Measurements from ENCODE around the gene CDH10.

Gene CDH10

DNA sequence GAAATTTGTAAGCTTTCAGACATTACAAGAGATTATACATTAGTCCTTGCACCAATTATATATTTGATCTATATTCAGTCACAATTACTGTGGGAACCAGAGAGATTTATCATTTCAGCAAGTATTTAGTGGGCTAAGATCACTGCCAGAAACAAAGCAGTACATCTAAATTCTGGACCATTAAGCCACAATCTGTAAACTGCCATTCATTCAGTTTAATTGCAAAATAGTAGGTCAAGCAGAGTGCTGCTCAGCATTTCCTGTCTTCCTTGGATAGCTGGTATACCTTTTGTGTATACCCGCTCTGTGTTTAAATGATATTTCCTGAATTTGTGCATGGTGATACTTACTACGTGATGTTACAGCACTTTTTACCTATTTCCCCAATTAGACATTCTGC lies 42.6 kb downstream of the CDH10 start:
- DNase-seq (ENCODE audit: low read depth in 2 of 2): no peak

DNA sequence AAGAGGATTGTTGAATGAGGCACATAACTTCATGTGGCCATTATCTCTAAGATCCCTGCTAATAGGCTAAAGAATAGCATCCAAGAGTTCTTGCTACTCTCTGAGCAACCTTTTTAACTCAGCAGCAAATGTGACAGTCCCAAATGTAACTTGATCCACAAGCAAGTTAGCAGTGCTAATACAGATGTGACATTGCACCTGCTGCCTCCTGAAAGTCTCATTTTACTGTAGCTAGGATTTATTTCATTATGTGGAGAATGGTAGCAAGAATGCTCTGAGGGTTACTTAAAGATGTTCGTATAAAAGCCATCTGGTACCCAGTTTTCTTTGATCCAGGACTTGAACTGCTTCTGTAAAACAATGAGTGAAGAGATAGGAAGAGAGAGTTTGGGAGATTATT lies 45.8 kb downstream of the CDH10 start:
- no peak for DNase-seq (ENCODE audit: low read depth in 2 of 2)

DNA sequence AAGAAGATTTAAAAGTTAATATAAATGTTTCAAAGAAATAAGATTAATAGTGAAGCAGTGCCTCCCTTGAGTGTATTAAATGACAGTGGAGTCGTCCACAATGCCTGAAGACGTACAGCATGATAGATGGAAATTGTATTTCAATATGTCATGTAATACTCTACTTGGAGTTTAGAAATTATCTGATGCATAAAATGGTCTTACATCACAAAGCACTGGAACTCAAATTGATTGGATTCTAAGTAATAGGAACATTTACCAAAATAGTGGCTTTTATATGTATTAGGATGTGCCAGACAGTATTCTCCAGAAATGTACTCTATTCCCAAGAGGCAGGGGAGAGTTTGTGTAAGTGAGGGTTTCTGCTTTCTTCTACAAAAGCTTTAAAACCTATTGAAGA lies 49.4 kb downstream of the CDH10 start:
- DNase-seq (ENCODE audit: low read depth in 2 of 2): no peak

DNA sequence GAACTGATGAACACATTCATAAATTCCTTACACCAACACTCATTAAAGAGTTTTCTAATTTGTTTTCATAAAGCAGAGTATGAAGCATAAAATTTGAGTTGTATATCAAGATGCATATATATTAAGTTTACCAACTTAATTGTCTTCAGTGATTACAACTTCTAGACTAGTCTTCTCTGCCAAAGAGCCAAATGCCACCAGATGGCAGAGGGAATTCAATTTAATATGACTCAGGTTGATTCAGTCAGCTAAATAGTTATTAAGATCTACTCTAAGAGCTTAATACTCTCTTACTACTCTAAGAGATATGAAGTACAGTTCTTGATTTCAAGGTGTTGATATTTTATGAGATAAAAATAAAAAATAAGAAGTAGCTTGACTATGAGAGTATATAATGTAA lies 53.4 kb downstream of the CDH10 start:
- DNase-seq (ENCODE audit: low read depth in 2 of 2): no peak

DNA sequence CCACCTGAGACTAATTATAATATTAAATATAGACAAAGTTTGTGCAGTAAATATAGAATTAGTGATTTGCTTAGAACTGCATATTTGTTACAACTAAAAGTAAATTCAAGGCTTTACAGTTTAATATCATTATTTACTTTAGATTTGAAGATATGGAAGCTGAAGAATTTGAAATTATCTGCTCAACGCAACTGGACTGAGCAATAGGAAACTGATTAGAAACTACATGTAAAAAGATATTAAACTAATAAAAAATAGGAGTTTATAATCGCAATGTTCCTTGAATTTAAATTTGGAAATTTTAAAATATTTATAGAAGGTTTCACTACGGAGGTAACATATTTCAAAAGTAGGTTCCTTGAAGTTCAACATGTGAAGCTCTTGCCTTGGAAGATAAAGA lies 55.2 kb downstream of the CDH10 start:
- no peak for DNase-seq (ENCODE audit: low read depth in 2 of 2)

DNA sequence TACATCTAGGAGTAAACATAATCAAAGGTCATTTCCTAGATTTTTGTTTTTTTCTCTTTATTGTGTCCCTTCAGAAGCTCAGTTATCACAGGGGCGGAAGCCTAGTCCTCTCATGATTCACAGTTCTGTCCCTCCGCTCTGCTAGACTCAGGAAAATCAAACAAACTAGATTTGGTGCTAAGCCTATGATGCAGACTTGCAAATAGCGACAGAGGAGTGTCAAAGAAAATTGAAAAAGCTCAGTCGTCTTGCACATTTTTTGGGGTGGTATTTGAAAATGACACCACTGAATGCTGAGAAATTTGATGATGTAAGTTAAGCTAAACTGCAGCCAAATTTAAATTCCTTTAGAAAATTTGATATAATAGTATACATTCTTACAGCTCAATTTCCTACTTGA lies 59.0 kb downstream of the CDH10 start:
- DNase-seq (ENCODE audit: low read depth in 2 of 2): no peak

DNA sequence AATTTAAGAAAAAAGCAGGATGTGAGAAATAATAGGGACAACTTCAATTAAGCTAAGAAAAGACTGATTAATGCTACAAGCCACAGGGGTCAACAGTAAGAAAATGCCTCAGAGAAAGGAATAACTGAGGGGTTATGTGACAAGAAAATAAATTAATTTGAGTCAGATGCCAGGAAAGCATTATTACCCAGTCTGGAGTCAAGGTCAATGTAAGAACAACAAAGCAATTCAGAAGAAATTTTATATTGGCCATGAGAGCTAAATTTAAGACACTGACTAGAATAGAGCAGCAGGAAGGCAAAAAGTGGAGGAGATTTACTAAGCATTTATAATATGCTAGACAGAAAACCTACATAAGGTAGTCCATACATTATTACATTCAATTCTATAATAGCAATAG lies 73.5 kb downstream of the CDH10 start:
- no peak for DNase-seq (ENCODE audit: low read depth in 2 of 2)

DNA sequence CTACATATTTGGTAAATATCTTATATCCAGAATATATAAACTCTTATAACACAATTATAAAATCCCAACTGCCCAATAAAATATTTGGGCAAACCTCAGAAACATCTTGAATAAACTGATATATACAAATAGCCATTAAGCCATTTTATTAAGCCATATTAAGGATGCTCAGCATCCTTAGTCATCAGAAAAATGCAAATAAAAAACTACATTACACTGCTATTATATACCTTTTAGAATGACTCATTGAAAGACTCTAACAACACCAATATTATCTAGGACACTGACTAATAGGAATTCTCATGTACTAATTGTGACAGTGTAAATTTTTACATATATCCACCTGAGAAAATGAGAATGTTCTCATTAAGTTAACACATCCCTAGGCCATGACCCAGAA lies 77.8 kb downstream of the CDH10 start:
- no peak for DNase-seq (ENCODE audit: low read depth in 2 of 2)

DNA sequence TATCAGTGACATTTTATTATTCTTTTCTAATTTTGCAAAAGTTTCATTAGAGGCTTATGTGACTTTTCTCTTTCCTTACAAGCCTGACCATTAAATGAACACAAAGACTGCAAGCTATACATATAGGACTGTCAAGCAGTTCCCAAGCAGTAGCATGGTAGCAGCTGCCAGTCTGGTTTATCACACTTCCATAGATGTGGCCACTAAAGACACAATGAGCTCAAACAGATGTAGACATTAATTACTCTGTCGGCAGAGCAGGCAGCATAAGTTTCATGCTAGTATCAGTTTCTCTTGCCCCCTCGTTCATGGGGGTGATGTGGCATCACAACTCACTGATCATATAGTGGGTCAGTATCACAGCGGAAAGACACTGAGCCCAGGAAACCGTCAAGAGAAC lies 89.5 kb downstream of the CDH10 start:
- DNase-seq (ENCODE audit: low read depth in 2 of 2): no peak

DNA sequence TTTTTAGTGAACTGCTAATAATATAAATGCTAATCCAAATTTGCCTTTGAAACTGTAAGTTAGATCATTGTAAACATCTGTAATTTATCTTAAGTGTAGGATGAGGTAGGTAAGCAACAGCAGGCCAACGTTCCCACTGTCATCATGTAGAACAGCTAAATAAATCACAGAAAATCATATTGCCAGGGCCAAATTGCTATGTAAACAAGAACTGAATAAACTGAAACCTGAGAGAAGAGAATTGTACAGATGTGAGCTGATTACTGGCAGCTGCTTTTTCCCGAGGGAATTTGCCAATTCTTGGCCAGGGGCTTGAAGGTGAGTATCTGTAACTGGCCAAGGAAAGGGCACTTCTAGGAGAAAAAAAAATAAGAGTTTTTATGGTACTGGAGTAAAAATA lies 97.6 kb downstream of the CDH10 start:
- no peak for DNase-seq (ENCODE audit: low read depth in 2 of 2)

DNA sequence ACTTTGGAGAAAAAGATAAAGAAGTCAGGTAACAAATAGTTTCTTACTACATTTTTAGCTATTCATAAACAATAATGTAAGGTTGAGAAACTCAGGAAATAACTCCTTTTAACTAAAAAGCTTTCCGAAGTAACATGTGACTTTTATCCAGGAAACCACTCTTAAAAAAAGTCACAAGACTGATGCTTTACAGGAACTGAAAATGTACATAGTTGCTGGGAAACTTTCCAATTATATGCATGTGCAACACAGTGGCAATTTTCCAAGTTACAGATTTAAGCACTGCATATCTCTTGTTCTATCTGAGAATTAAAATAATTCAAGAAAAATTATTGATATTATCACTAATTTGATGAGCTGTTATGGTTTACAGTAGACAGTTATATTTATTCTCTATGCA lies 105.2 kb downstream of the CDH10 start:
- no peak for DNase-seq (ENCODE audit: low read depth in 2 of 2)

DNA sequence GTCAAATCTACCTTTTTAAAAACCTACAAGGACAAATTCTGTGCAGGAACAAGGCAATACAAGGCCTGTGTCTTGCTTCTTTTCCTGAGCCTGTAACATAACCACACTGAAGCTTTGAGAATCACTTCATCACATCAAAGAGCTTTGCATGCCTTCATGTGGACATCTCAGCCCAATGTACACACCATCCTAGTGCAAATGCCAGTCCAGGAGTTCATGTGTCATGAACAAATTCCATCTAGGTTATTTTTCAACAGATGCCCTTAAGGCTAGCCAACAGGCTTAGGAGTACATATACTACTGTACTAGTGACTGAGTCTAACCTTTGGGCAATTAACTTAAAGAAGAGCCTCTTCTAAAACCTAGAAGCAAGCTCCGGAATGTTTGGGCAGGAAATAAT lies 106.4 kb downstream of the CDH10 start:
- DNase-seq (ENCODE audit: low read depth in 2 of 2): no peak

DNA sequence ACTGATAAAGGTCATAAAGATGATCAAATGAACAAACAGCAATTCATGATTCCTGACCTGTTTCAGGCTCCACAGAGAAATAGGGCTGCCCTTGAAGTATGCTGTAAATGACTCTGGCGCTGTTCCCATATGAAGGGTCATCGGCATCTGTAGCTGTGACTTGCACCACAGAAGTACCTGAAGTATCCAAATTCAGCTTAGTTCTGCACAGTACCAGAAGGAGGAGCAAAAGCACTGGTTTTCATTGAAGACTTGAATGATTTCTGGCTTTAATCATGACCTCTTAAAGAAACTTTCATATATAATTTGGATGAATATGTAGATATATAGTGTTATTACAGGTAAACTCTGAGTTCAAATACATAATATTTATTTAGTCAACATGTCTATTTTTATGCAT lies 109.1 kb downstream of the CDH10 start:
- DNase-seq (ENCODE audit: low read depth in 2 of 2): no peak

DNA sequence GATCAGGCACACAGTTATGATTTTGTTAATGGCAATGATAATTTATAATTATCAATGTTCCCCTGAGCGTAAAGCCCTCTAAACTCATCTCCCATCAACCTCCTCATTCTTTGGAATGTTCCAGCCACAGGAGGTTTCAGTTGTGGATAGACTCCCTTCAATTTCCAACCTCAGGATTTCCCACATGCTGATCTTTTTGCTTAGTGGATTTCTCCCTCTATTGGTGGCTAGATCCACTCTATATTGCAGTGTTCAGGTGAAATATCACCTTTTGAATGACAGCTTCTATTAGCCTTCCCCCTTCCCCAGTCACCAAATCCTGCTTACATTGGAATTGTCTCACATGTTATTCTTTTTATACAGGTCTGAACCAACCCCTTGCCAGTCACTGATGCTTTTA lies 113.9 kb downstream of the CDH10 start:
- DNase-seq (ENCODE audit: low read depth in 2 of 2): no peak

DNA sequence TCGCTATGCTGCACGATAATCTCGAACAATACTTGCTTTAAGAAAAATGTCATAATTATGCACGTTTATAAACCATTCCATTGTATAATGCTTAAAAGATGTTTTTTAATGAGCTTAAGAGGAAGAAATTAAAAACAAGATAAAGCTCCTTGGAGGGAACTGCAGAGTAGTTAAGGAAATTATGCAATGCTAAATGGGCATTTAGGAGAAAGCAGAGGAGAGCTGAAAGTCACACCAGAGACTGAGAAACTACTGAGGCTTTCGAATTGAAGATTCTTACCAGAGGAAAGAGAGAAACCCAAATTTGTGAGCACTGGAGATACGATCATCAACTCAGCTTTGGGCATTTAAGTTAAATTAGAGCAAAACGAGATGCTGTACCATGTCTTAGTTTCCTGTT lies 119.4 kb downstream of the CDH10 start:
- DNase-seq (ENCODE audit: low read depth in 2 of 2): no peak

DNA sequence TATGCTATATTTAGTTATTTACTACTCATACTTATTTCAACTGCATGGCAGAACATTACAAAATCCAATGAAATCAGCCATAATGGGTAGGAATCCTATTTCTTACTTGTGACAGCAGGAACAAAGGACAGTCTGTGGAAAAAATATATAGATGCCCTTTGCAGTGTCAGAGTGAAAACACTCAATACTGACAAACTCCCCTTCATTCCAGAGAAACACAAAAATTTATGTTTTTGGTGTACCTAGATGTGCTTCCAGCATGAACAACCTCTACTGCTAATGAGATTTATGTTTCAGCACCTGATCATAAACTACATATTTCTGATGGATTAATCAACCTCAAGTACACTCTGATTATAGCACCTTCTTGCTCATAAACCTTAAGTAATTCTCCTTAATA lies 132.4 kb downstream of the CDH10 start:
- no peak for DNase-seq (ENCODE audit: low read depth in 2 of 2)

DNA sequence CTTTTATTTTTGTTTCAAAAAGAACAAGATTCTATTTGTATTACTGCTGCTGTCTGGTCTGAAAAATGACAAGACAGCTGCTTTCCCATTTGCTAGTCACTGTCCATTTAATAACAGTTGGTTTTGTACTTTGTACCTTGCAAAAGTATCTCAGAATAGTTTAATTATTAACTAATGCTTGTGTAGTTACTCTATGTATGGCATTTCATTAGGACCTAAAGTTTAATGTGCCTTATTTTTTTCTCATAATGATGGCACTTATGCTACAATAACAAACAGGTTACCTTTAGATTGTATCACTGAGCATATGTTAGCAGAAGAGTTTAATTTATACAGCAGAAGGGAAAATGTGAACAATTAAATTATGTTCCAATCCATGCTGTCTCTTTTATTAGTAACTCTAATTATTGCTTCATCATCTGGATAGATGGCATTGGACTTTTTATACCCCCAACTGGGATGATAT lies 134.2 kb downstream of the CDH10 start:
- DNase-seq (ENCODE audit: low read depth in 2 of 2): no peak

DNA sequence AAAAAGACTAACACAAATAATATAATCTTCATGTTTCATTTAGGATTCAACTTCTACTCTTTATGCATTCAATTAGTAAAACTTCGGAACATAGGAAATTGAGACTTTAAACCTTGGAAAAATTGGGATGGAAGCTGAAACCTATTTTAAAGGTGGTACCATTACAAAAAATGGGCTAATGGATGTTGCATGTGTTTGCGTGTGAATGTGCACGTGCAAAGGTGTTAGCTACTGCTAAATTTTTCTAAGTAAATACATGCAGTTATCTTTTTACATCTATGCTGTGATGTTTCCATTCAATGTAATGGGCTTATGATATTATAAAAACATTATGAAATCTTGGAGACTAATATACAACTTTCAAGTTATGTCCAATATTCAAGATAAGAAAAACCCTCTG lies 134.8 kb downstream of the CDH10 start:
- DNase-seq (ENCODE audit: low read depth in 2 of 2): no peak

DNA sequence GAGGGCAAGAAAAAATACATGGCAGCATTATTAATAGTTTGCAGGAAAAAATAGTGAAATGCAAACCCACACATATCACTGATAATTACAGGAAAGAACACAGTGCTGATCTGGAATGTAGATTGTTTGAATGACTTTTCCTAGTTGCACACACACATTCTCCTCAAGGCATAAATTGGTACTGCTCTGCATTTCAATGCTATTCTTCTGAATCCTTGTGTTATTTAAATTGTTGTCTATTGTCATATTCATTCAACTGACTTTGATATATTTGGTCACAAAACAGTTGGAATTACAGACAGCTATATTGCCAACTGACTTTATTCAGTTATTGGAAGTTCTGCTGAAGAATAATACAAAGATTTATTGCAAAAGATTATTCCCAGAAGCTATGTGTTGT lies 139.5 kb downstream of the CDH10 start:
- no peak for DNase-seq (ENCODE audit: low read depth in 2 of 2)

DNA sequence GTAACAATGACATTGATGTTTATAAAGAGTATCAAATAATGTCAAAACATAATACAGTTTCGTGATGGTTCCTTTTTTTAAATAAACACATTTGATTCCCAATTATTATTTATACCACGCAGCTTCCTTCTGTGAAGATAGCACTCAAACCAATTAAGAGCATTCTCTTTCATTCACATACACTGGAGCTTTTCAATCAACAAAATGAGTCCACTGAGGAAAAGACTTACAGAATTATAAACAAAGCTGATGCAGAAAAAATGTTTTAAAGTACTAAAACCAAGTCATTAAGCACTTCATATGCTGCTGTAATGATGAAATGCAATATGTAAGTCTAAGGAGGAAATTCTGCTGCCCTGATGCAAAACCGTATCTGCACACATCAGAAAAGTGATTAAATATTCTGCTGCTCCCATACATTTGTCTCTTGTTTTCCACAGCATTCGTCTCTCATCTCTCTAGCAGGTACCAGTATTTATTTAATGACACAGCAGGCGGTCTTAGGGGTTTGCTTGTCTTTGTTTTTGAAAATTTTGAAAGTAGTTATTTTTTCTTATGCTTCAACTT lies 147.1 kb downstream of the CDH10 start:
- no peak for DNase-seq (ENCODE audit: low read depth in 2 of 2)

DNA sequence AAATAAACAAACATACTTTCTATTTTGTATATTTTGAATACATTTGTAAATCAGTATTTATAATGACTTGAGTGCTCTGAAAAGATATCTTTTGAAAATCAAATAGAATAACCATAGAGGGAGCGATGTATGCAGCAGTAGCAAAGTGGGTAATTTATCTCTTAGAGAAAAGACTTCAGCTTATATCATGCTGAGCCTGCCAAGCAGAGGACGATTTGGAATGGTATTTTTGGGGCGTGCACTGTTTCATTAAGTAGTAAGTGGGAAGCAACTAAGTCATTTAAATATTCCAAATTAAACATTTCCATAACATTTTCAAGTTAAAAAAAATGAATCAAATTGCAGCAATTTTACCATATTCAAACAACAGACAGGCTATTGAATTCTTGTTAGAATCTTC lies 147.6 kb downstream of the CDH10 start:
- no peak for DNase-seq (ENCODE audit: low read depth in 2 of 2)

DNA sequence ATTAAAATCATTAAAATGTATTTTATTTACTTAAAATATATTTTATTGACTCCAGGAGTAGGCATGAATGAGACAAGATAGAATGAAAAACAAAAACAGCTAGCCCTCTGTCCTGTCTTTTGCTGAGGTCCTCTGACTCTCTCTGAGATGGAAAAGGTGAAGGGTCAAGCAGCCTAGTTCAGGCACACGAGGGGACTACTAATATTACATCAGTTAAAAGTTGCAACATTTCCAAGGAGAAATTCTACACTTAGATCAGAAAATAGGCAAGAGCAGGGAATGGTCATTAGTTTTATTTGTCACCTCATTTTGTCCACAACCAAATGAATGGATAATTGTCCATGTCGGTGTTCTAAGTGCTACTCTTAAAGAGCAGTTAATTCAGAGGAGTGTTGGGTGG lies 148.5 kb downstream of the CDH10 start:
- no peak for DNase-seq (ENCODE audit: low read depth in 2 of 2)

DNA sequence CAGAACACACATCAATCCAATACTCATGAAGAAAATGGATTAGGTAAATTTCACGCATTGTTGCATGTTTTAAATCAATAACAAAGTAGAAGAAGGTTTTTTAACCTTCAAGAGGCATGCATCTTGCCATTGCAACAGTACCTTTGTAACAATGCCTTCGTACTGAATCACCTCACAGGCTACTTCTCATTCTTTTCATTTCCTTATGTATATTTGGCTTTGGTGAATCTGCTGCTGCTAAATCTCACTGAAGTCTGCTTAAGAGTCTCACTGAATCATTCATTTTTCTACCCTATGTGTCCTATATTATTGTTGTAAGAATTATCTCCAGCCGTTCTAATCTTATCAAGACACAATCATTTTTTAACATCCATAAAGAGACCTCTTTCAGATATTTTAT lies 152.5 kb downstream of the CDH10 start:
- DNase-seq (ENCODE audit: low read depth in 2 of 2): no peak

DNA sequence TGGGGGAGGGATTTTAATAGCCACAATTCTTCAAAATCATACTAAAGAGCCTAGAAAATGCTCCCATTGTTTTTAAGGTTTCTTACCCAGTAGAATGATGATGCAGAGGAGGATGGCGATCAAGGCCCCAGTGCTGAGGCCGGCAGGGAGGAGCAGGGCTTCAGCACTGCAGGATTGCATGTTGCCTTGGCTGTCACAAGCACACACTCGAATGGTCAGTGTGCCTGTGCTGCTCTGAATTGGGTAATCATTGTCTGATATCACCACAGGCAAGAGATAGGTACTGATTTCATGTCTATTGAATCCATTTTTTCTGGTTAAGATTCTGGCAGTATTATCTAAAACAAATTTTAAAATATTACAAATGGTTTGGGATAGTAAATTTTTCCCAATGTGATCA lies 153.3 kb downstream of the CDH10 start:
- no peak for DNase-seq (ENCODE audit: low read depth in 2 of 2)
